SK-N-SH treated with all-trans-retinoic acid at 6 μM for 48 hours (cell line): ENCODE measurements around the gene DNAJC15.

Experiments used
- ATAC-seq: fragments of 200-7000 bp; cut with Tn5 transposase; 3 replicates; pipeline ENCODE4 v1.9.1; 2020; ENCODE audit warnings: mild to moderate bottlenecking, moderate library complexity
- ARNTL ChIP-seq: fragments of 450-650 bp; formaldehyde crosslinking; IDR thresholded peaks from 2 replicates; pipeline ENCODE4 v1.5.0; 2020; ENCODE audit warnings: low read depth, mild to moderate bottlenecking, moderate library complexity, borderline replicate concordance
- BACH2 ChIP-seq: fragments of 250-450 bp; sonication (Bioruptor Pico); IDR thresholded peaks from 2 replicates; pipeline ENCODE4 v1.9.0; 2021; ENCODE audit warnings: mild to moderate bottlenecking, borderline replicate concordance
- CSDC2 ChIP-seq: fragments of 250-450 bp; sonication (Bioruptor Pico); IDR thresholded peaks from 2 replicates; pipeline ENCODE4 v1.5.0; 2020; ENCODE audit warnings: mild to moderate bottlenecking, moderate library complexity
- ESRRG ChIP-seq: fragments of 250-450 bp; sonication (Bioruptor Pico); IDR thresholded peaks from 2 replicates; pipeline ENCODE4 v1.6.1; 2021; ENCODE audit warnings: mild to moderate bottlenecking
- GLIS3 ChIP-seq: fragments of 250-450 bp; sonication (Bioruptor Pico); IDR thresholded peaks from 2 replicates; pipeline ENCODE4 v1.5.0; 2020; ENCODE audit warnings: mild to moderate bottlenecking, moderate library complexity
- ISL1 ChIP-seq: fragments of 250-450 bp; sonication (Bioruptor Pico); IDR thresholded peaks from 2 replicates; pipeline ENCODE4 v2.1.2; 2022; ENCODE audit warnings: mild to moderate bottlenecking, moderate library complexity
- OSR1 ChIP-seq: fragments of 250-450 bp; sonication (Bioruptor Pico); IDR thresholded peaks from 2 replicates; pipeline ENCODE4 v1.8.0; 2022; ENCODE audit warnings: moderate library complexity, mild to moderate bottlenecking, inconsistent platforms
- PPARA ChIP-seq: fragments of 250-450 bp; sonication (Bioruptor Pico); IDR thresholded peaks from 2 replicates; pipeline ENCODE4 v1.5.0; 2020; ENCODE audit warnings: mild to moderate bottlenecking, borderline replicate concordance
- RARB ChIP-seq: fragments of 250-450 bp; sonication (Bioruptor Pico); IDR thresholded peaks from 2 replicates; pipeline ENCODE4 v1.8.0; 2021; ENCODE audit warnings: mild to moderate bottlenecking, moderate library complexity
- SNAI2 ChIP-seq: fragments of 250-450 bp; sonication (Bioruptor Pico); IDR thresholded peaks from 2 replicates; pipeline ENCODE4 v1.5.0; 2020; ENCODE audit warnings: mild to moderate bottlenecking, moderate library complexity
- TCF4 ChIP-seq: fragments of 250-450 bp; sonication (Bioruptor Pico); IDR thresholded peaks from 2 replicates; pipeline ENCODE4 v1.8.0; 2021; ENCODE audit warnings: mild to moderate bottlenecking, moderate library complexity, borderline replicate concordance
- ZC3H10 ChIP-seq: fragments of 250-450 bp; sonication (Bioruptor Pico); IDR thresholded peaks from 2 replicates; pipeline ENCODE4 v1.5.1; 2021; ENCODE audit warnings: mild to moderate bottlenecking, moderate library complexity
- ZFP3 ChIP-seq: fragments of 250-450 bp; sonication (Bioruptor Pico); IDR thresholded peaks from 2 replicates; pipeline ENCODE4 v1.5.0; 2020; ENCODE audit warnings: mild to moderate bottlenecking, moderate library complexity
- ZFP30 ChIP-seq: fragments of 450-650 bp; formaldehyde crosslinking; IDR thresholded peaks from 2 replicates; pipeline ENCODE4 v1.5.0; 2022; ENCODE audit warnings: mild to moderate bottlenecking, moderate library complexity
- ZNF565 ChIP-seq: fragments of 450-650 bp; formaldehyde crosslinking; conservative IDR thresholded peaks from 2 replicates; pipeline ENCODE4 v1.5.0; 2020; ENCODE audit warnings: low read depth, mild to moderate bottlenecking, moderate library complexity
- ZNF70 ChIP-seq: fragments of 450-650 bp; formaldehyde crosslinking; IDR thresholded peaks from 2 replicates; pipeline ENCODE4 v1.5.0; 2020; ENCODE audit warnings: mild to moderate bottlenecking, moderate library complexity
- TF ChIP-seq, protein P1 (sequence below): fragments of 250-450 bp; sonication (Bioruptor Pico); IDR thresholded peaks from 2 replicates; pipeline ENCODE4 v1.5.1; 2020; ENCODE audit warnings: low read depth, mild to moderate bottlenecking, moderate library complexity
- TF ChIP-seq, protein P2 (sequence below): fragments of 250-450 bp; sonication (Bioruptor Pico); IDR thresholded peaks from 2 replicates; pipeline ENCODE4 v1.8.0; 2020; ENCODE audit warnings: mild to moderate bottlenecking, moderate library complexity, borderline replicate concordance
- TF ChIP-seq, protein P3 (sequence below): fragments of 250-450 bp; sonication (Bioruptor Pico); IDR thresholded peaks from 2 replicates; pipeline ENCODE4 v1.5.0; 2020; ENCODE audit warnings: mild to moderate bottlenecking, moderate library complexity
- TF ChIP-seq, protein P4 (sequence below): fragments of 250-450 bp; sonication (Bioruptor Pico); IDR thresholded peaks from 2 replicates; pipeline ENCODE4 v1.8.0; 2021; ENCODE audit warnings: low read depth, mild to moderate bottlenecking, moderate library complexity, borderline replicate concordance
- TF ChIP-seq, protein P5 (sequence below): fragments of 250-450 bp; sonication (Bioruptor Pico); IDR thresholded peaks from 2 replicates; pipeline ENCODE4 v1.5.1; 2021; ENCODE audit warnings: mild to moderate bottlenecking, moderate library complexity

The DNAJC15 gene

DNA sequence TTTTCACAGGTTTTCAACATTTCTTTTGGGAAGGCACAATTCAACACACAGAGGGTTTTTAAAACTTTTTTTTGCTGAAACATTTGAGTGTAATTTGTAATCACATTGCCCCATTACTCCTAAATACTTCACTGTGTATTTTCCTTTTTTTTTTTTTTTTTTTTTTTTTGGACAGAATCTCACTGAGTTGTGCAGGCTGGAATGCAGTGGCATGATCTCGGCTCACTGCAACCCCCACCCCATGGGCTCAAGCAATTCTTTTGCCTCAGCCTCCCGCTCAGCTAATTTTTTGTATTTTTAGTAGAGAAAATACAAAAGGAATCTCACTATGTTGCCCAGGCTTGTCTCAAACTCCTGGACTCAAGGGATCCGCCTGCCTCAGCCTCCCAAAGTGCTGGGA lies 14.8 kb upstream of the DNAJC15 start:
- TF ChIP-seq BACH2 (CRISPR knock-in tag) (no peak), ZNF70 (CRISPR knock-in tag) (no peak), ISL1 (CRISPR knock-in tag) (no peak), OSR1 (CRISPR knock-in tag) (no peak), CSDC2 (no peak), GLIS3 (CRISPR knock-in tag) (no peak), RARB (CRISPR knock-in tag) (no peak), SNAI2 (CRISPR knock-in tag) (no peak), ZFP30 (no peak), TCF4 (no peak), PPARA (CRISPR knock-in tag) (no peak), ZNF565 (CRISPR knock-in tag) (no peak)
- TF ChIP-seq, protein P1, sequence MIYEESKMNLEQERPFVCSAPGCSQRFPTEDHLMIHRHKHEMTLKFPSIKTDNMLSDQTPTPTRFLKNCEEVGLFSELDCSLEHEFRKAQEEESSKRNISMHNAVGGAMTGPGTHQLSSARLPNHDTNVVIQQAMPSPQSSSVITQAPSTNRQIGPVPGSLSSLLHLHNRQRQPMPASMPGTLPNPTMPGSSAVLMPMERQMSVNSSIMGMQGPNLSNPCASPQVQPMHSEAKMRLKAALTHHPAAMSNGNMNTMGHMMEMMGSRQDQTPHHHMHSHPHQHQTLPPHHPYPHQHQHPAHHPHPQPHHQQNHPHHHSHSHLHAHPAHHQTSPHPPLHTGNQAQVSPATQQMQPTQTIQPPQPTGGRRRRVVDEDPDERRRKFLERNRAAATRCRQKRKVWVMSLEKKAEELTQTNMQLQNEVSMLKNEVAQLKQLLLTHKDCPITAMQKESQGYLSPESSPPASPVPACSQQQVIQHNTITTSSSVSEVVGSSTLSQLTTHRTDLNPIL: no peak
- ATAC-seq: no peak

DNA sequence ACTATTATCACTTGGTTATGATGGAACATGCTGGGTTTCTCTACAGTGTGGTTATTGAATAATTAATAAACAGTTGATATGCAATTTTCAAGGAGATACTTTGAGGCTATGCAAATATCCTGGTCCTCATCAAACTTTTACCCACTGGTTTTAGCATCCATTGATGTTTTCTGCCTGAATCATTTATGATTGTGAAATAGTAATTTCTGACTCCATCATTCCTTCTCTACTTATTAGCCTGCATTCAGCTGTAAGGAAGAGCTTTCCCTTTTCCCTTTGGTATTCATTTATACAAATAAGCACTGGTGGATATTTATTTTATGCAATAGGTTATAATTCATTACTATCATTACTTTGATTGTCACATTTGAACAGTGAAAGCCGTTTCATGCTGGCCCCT lies 13.9 kb upstream of the DNAJC15 start:
- ATAC-seq: no peak
- no peak for TF ChIP-seq ZFP30
- TF ChIP-seq, protein P2, sequence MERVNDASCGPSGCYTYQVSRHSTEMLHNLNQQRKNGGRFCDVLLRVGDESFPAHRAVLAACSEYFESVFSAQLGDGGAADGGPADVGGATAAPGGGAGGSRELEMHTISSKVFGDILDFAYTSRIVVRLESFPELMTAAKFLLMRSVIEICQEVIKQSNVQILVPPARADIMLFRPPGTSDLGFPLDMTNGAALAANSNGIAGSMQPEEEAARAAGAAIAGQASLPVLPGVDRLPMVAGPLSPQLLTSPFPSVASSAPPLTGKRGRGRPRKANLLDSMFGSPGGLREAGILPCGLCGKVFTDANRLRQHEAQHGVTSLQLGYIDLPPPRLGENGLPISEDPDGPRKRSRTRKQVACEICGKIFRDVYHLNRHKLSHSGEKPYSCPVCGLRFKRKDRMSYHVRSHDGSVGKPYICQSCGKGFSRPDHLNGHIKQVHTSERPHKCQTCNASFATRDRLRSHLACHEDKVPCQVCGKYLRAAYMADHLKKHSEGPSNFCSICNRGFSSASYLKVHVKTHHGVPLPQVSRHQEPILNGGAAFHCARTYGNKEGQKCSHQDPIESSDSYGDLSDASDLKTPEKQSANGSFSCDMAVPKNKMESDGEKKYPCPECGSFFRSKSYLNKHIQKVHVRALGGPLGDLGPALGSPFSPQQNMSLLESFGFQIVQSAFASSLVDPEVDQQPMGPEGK (CRISPR knock-in tag): no peak
- TF ChIP-seq ZC3H10 (CRISPR knock-in tag): no peak
- TF ChIP-seq BACH2 (CRISPR knock-in tag): no peak
- TF ChIP-seq, protein P1: no peak
- TF ChIP-seq, protein P3, sequence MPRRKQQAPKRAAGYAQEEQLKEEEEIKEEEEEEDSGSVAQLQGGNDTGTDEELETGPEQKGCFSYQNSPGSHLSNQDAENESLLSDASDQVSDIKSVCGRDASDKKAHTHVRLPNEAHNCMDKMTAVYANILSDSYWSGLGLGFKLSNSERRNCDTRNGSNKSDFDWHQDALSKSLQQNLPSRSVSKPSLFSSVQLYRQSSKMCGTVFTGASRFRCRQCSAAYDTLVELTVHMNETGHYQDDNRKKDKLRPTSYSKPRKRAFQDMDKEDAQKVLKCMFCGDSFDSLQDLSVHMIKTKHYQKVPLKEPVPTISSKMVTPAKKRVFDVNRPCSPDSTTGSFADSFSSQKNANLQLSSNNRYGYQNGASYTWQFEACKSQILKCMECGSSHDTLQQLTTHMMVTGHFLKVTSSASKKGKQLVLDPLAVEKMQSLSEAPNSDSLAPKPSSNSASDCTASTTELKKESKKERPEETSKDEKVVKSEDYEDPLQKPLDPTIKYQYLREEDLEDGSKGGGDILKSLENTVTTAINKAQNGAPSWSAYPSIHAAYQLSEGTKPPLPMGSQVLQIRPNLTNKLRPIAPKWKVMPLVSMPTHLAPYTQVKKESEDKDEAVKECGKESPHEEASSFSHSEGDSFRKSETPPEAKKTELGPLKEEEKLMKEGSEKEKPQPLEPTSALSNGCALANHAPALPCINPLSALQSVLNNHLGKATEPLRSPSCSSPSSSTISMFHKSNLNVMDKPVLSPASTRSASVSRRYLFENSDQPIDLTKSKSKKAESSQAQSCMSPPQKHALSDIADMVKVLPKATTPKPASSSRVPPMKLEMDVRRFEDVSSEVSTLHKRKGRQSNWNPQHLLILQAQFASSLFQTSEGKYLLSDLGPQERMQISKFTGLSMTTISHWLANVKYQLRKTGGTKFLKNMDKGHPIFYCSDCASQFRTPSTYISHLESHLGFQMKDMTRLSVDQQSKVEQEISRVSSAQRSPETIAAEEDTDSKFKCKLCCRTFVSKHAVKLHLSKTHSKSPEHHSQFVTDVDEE (CRISPR knock-in tag): no peak
- TF ChIP-seq ZNF70 (CRISPR knock-in tag): no peak
- TF ChIP-seq ISL1 (CRISPR knock-in tag): no peak
- no peak for TF ChIP-seq ESRRG (CRISPR knock-in tag)
- TF ChIP-seq ZFP3: no peak
- TF ChIP-seq ARNTL (CRISPR knock-in tag): no peak
- TF ChIP-seq, protein P4, sequence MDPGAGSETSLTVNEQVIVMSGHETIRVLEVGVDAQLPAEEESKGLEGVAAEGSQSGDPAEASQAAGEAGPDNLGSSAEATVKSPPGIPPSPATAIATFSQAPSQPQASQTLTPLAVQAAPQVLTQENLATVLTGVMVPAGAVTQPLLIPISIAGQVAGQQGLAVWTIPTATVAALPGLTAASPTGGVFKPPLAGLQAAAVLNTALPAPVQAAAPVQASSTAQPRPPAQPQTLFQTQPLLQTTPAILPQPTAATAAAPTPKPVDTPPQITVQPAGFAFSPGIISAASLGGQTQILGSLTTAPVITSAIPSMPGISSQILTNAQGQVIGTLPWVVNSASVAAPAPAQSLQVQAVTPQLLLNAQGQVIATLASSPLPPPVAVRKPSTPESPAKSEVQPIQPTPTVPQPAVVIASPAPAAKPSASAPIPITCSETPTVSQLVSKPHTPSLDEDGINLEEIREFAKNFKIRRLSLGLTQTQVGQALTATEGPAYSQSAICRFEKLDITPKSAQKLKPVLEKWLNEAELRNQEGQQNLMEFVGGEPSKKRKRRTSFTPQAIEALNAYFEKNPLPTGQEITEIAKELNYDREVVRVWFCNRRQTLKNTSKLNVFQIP (CRISPR knock-in tag): no peak
- no peak for TF ChIP-seq SNAI2 (CRISPR knock-in tag)
- no peak for TF ChIP-seq ZNF565 (CRISPR knock-in tag)
- TF ChIP-seq, protein P5, sequence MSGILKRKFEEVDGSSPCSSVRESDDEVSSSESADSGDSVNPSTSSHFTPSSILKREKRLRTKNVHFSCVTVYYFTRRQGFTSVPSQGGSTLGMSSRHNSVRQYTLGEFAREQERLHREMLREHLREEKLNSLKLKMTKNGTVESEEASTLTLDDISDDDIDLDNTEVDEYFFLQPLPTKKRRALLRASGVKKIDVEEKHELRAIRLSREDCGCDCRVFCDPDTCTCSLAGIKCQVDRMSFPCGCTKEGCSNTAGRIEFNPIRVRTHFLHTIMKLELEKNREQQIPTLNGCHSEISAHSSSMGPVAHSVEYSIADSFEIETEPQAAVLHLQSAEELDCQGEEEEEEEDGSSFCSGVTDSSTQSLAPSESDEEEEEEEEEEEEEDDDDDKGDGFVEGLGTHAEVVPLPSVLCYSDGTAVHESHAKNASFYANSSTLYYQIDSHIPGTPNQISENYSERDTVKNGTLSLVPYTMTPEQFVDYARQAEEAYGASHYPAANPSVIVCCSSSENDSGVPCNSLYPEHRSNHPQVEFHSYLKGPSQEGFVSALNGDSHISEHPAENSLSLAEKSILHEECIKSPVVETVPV (CRISPR knock-in tag): no peak
- TF ChIP-seq, all 23 proteins: peak for 0

DNA sequence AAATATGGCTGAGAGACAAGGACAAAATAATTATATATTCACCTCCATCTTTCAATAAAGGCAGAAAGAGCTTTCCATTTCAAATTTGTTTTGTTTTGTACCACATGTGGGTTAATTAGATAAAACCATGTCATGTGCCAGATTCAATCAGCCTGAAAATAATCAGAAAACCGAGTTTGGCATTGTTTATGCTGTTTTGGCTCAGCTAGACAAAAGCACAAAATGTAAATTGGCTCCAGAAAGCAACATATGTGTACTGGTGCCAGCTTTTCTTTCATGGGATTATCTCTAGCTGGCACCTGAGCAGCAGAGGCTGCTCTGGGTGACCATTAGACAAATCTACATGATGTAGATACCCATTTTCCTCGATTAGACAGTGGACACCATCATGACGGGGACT lies 9.2 kb upstream of the DNAJC15 start:
- TF ChIP-seq, protein P3 (CRISPR knock-in tag): peak; percentile 93
- TF ChIP-seq CSDC2 (no peak), ZC3H10 (CRISPR knock-in tag) (peak; percentile 39; the same call in 1 of the 2 replicates), ZNF70 (CRISPR knock-in tag) (peak; percentile 27; the same call in 1 of the 2 replicates), BACH2 (CRISPR knock-in tag) (no peak), ZFP3 (no peak), TCF4 (peak; percentile 87), GLIS3 (CRISPR knock-in tag) (0 out of 2 replicates have a peak, but pooled peaks have one; percentile 8), ZNF565 (CRISPR knock-in tag) (no peak), ISL1 (CRISPR knock-in tag) (peak; percentile 82)
- peak; percentile 83 for ATAC-seq
